ENCODE results near the gene BHLHE23.

BHLHE23 gene

GRCh38 chr20:62968378-62969178 is 38.2 kb downstream of the BHLHE23 start:
- TF ChIP-seq CTCF (IDR thresholded peaks at IDR 0.05; ENCODE audit: low read depth, low read length): no peak
- DNase-seq (ENCODE audit: low read depth in 2 of 2): no peak
- no peak overlapping the region for H3K4me3 ChIP-seq (replicated peaks in 1 of 2; ENCODE audit: low read depth in 2 of 2, low read length in 2 of 2)

- no peak for DNase-seq (ENCODE audit: low read depth in 2 of 2)
- H3K4me3 ChIP-seq (replicated peaks in 1 of 2; ENCODE audit: low read depth in 2 of 2, low read length in 2 of 2): no peak overlapping the region
- no peak for TF ChIP-seq CTCF (IDR thresholded peaks at IDR 0.05; ENCODE audit: low read depth, low read length)
These were observed 39.0 kb downstream of the BHLHE23 start for GRCh38 chr20:62967628-62968351.

GRCh38 chr20:62967149-62967501 is 39.6 kb downstream of the BHLHE23 start:
- no peak overlapping the region for H3K4me3 ChIP-seq (replicated peaks in 1 of 2; ENCODE audit: low read depth in 2 of 2, low read length in 2 of 2)
- TF ChIP-seq CTCF (IDR thresholded peaks at IDR 0.05; ENCODE audit: low read depth, low read length): no peak
- DNase-seq (ENCODE audit: low read depth in 2 of 2): no peak

GRCh38 chr20:62966212-62967148 is 40.3 kb downstream of the BHLHE23 start:
- H3K4me3 ChIP-seq (replicated peaks in 1 of 2; ENCODE audit: low read depth in 2 of 2, low read length in 2 of 2): no peak overlapping the region
- TF ChIP-seq CTCF (IDR thresholded peaks at IDR 0.05; ENCODE audit: low read depth, low read length): no peak
- no peak for DNase-seq (ENCODE audit: low read depth in 2 of 2)

- TF ChIP-seq CTCF (IDR thresholded peaks at IDR 0.05; ENCODE audit: low read depth, low read length): no peak
- no peak for DNase-seq (ENCODE audit: low read depth in 2 of 2)
- no peak overlapping the region for H3K4me3 ChIP-seq (replicated peaks in 1 of 2; ENCODE audit: low read depth in 2 of 2, low read length in 2 of 2)
These were observed 41.4 kb downstream of the BHLHE23 start for GRCh38 chr20:62965363-62965771.

GRCh38 chr20:62964700-62965099 is 42.1 kb downstream of the BHLHE23 start:
- no peak for DNase-seq (ENCODE audit: low read depth in 2 of 2)
- no peak overlapping the region for H3K4me3 ChIP-seq (replicated peaks in 1 of 2; ENCODE audit: low read depth in 2 of 2, low read length in 2 of 2)
- TF ChIP-seq CTCF (IDR thresholded peaks at IDR 0.05; ENCODE audit: low read depth, low read length): no peak
